Measurements from ENCODE around the gene CLMN. TPM values are rescaled to one million over a fixed set of nuclear protein-coding genes. Genes with fewer than 3 reads are reported as not detected.
"Not testable (repeated sequence)": the region's sequence is repeated elsewhere in the genome, so short reads cannot be mapped to it uniquely, and the experiment has no call there.

CLMN gene
- total and polyA plus RNA-seq, 4 donors: 4.5 to 33.5 (median 11.7) TPM

DNA sequence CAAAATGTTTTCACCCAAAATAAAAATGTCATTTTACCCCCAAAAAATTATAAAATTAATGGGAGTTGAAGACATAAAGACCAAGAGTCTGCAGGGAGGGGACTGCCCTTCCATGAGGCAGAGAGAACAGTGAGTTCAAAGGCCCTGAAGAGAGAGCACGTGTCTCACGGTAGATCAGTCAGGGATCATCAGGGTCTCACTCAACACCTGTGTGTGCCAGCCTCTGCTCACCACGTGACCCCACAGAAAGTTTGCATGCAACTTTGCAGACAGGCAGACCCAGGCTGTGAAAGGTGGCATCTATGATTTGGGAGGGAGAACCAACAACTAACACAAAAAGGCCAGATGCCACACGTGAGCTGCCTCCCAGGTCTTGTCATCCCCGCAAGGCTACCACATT, 33.1 kb downstream of the CLMN start:
- DNase-seq: no peak
- WGBS, 2 donors: 77 to 79% methylated on average over 5 of the region's 5 CpGs
- no peak for ATAC-seq (ENCODE audit: insufficient read depth, low FRiP score)

DNA sequence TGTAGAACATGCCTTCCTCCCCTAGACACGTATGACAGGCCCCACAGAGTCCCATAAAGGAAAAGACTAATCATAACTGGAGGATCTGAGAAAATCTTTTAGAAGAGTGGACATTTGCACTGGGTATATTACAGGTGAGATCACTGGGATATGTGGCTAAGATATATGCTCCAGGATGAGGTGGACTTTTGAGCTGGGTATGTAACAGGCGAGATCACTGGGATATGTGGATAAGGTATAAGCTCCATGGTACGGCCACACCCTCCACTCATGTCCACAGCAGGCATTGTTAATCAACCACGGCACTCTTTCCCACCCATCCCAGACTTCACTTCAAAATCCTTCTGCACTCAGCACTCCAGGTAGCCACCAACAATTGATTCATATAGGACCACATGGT, 34.1 kb downstream of the CLMN start:
- 63 to 90% methylated on average over 4 of the region's 4 CpGs for WGBS, 2 donors
- DNase-seq: no peak
- no peak overlapping the region for H3K4me3 ChIP-seq

More for the DNA sequence above, 33.1 kb downstream of the CLMN start:
- Histone ChIP-seq H3K36me3 (ENCODE audit: control insufficient read depth in 4 of 4, insufficient read depth in 4 of 4, low read length in 4 of 4) (peaks cover 0 to 2% (median 0%) of the 10 kb centered on the region in 4 donors), H3K4me3 (no peak overlapping the region), H3K4me1 (ENCODE audit: control insufficient read depth in 5 of 5, insufficient read depth in 5 of 5, low read length in 5 of 5) (peaks cover 0 to 9% (median 0%) of the 10 kb centered on the region in 5 donors), H3K27me3 (ENCODE audit: control insufficient read depth in 3 of 3, insufficient read depth in 3 of 3, low read length in 2 of 3) (no peaks in the 10 kb centered on the region), H3K9me3 (ENCODE audit: control insufficient read depth in 4 of 4, insufficient read depth in 3 of 4, low read length in 3 of 4) (peaks cover 0 to 5% (median 0%) of the 10 kb centered on the region in 4 donors), H3K9ac (ENCODE audit: insufficient read depth in 1 of 2, low read length in 2 of 2) (no peak overlapping the region), H3K27ac (ENCODE audit: low read depth in 1 of 2, low read length in 1 of 2) (no peak overlapping the region)
- TF ChIP-seq, protein P1, sequence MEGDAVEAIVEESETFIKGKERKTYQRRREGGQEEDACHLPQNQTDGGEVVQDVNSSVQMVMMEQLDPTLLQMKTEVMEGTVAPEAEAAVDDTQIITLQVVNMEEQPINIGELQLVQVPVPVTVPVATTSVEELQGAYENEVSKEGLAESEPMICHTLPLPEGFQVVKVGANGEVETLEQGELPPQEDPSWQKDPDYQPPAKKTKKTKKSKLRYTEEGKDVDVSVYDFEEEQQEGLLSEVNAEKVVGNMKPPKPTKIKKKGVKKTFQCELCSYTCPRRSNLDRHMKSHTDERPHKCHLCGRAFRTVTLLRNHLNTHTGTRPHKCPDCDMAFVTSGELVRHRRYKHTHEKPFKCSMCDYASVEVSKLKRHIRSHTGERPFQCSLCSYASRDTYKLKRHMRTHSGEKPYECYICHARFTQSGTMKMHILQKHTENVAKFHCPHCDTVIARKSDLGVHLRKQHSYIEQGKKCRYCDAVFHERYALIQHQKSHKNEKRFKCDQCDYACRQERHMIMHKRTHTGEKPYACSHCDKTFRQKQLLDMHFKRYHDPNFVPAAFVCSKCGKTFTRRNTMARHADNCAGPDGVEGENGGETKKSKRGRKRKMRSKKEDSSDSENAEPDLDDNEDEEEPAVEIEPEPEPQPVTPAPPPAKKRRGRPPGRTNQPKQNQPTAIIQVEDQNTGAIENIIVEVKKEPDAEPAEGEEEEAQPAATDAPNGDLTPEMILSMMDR (IDR thresholded peaks at IDR 0.05; ENCODE audit: control extremely low read depth, extremely low read depth): no peak

DNA sequence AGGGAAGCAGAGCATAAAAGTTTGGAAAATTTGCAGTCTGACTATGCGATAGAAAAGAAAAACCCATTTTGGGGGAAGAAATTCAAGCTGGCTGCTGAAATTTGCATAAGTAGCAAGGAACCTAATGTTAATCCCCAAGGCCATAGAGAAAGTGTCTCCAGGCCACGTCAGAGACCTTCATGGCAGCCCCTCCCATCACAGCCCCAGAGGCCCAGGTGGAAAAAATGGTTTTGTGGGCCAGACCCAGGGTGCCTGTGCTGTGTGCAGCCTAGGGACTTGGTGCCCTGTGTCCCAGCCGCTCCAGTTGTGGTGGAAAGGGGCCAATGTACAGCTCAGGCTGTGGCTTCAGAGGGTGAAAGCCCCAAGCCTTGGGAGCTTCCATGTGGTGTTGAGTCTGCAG, 35.9 kb downstream of the CLMN start:
- DNase-seq; H3K4me3 ChIP-seq; H3K27me3 ChIP-seq (ENCODE audit: control insufficient read depth in 3 of 3, insufficient read depth in 3 of 3, low read length in 2 of 3); H3K9ac ChIP-seq (ENCODE audit: insufficient read depth in 1 of 2, low read length in 2 of 2); ATAC-seq (ENCODE audit: insufficient read depth, low FRiP score); H3K9me3 ChIP-seq (ENCODE audit: control insufficient read depth in 4 of 4, insufficient read depth in 3 of 4, low read length in 3 of 4); H3K4me1 ChIP-seq (ENCODE audit: control insufficient read depth in 5 of 5, insufficient read depth in 5 of 5, low read length in 5 of 5); H3K36me3 ChIP-seq (ENCODE audit: control insufficient read depth in 4 of 4, insufficient read depth in 4 of 4, low read length in 4 of 4); H3K27ac ChIP-seq (ENCODE audit: low read depth in 1 of 2, low read length in 1 of 2): not testable (repeated sequence)
- WGBS, 2 donors: 91 to 94% methylated on average over 3 of the region's 3 CpGs

More for the DNA sequence above, 34.1 kb downstream of the CLMN start:
- Histone ChIP-seq H3K4me1 (ENCODE audit: control insufficient read depth in 5 of 5, insufficient read depth in 5 of 5, low read length in 5 of 5) (peaks cover 0 to 4% (median 0%) of the 10 kb centered on the region in 5 donors), H3K27me3 (ENCODE audit: control insufficient read depth in 3 of 3, insufficient read depth in 3 of 3, low read length in 2 of 3) (no peaks in the 10 kb centered on the region), H3K27ac (ENCODE audit: low read depth in 1 of 2, low read length in 1 of 2) (no peak overlapping the region), H3K9me3 (ENCODE audit: control insufficient read depth in 4 of 4, insufficient read depth in 3 of 4, low read length in 3 of 4) (peaks cover 0 to 5% (median 0%) of the 10 kb centered on the region in 4 donors), H3K9ac (ENCODE audit: insufficient read depth in 1 of 2, low read length in 2 of 2) (no peak overlapping the region), H3K36me3 (ENCODE audit: control insufficient read depth in 4 of 4, insufficient read depth in 4 of 4, low read length in 4 of 4) (peaks cover 0 to 2% (median 0%) of the 10 kb centered on the region in 4 donors)
- TF ChIP-seq, protein P1 (IDR thresholded peaks at IDR 0.05; ENCODE audit: control extremely low read depth, extremely low read depth): no peak
- ATAC-seq (ENCODE audit: insufficient read depth, low FRiP score): no peak

DNA sequence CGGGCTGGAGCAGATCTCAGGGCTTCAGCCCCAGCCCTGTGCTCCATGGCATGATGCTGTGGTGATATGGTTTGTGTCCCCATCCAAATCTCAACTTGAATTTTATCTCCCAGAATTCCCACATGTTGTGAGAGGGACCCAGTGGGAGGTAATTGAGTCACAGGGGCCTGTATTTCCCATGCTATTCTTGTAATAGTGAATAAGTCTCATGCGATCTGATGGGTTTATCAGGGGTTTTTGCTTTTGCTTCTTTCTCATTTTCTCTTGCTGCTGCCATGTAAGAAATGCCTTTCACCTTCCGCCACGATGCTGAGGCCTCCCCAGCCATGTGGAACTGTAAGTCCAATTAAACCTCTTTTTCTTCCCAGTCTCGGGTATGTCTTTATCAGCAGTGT, 36.7 kb downstream of the CLMN start:
- not testable (repeated sequence) for H3K27ac ChIP-seq (ENCODE audit: low read depth in 1 of 2, low read length in 1 of 2); H3K27me3 ChIP-seq (ENCODE audit: control insufficient read depth in 3 of 3, insufficient read depth in 3 of 3, low read length in 2 of 3); DNase-seq; H3K4me1 ChIP-seq (ENCODE audit: control insufficient read depth in 5 of 5, insufficient read depth in 5 of 5, low read length in 5 of 5); H3K4me3 ChIP-seq; ATAC-seq (ENCODE audit: insufficient read depth, low FRiP score); H3K36me3 ChIP-seq (ENCODE audit: control insufficient read depth in 4 of 4, insufficient read depth in 4 of 4, low read length in 4 of 4); H3K9me3 ChIP-seq (ENCODE audit: control insufficient read depth in 4 of 4, insufficient read depth in 3 of 4, low read length in 3 of 4); H3K9ac ChIP-seq (ENCODE audit: insufficient read depth in 1 of 2, low read length in 2 of 2)
- 85 to 89% methylated on average over 5 of the region's 5 CpGs for WGBS, 2 donors

Data from lung (tissue), 12 donors.